DND-41 (cell line): ENCODE data around the gene CCDC81.

Experiments
- EZH2 ChIP-seq: IDR thresholded peaks from 3 replicates; pipeline ENCODE4 v1.6.1; 2012; ENCODE audit warnings: borderline replicate concordance, low read depth, mild to moderate bottlenecking, moderate library complexity, low read length, inconsistent platforms; ENCODE audit not compliant: severe bottlenecking
- TF ChIP-seq, protein P1 (sequence below): IDR thresholded peaks from 2 replicates; pipeline ENCODE4 v1.5.1; 2012; ENCODE audit warnings: borderline replicate concordance, low read length, moderate library complexity, mild to moderate bottlenecking; ENCODE audit not compliant: poor library complexity, severe bottlenecking; ENCODE audit errors: extremely low read depth

DNA sequence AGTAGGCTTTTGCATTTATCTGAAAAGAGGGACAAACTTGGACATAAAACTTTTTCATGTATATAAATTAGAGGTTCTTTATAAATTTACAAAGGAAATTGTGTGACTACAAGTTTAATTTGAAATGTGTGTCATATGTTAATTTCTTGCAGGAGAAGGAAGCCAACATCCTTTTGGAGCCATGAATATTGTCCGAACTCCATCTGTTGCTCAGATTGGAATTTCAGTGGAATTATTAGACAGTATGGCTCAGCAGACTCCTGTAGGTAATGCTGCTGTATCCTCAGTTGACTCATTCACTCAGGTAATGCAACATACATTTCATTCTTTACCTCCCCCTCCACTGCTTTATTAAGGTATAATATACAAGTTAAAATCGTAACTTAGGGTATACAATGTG lies 37.5 kb upstream of the CCDC81 start:
- TF ChIP-seq, protein P1, sequence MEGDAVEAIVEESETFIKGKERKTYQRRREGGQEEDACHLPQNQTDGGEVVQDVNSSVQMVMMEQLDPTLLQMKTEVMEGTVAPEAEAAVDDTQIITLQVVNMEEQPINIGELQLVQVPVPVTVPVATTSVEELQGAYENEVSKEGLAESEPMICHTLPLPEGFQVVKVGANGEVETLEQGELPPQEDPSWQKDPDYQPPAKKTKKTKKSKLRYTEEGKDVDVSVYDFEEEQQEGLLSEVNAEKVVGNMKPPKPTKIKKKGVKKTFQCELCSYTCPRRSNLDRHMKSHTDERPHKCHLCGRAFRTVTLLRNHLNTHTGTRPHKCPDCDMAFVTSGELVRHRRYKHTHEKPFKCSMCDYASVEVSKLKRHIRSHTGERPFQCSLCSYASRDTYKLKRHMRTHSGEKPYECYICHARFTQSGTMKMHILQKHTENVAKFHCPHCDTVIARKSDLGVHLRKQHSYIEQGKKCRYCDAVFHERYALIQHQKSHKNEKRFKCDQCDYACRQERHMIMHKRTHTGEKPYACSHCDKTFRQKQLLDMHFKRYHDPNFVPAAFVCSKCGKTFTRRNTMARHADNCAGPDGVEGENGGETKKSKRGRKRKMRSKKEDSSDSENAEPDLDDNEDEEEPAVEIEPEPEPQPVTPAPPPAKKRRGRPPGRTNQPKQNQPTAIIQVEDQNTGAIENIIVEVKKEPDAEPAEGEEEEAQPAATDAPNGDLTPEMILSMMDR, result no peak
- no peak for TF ChIP-seq EZH2
